Measurements from ENCODE around the gene KAZN.
"Not testable (repeated sequence)": the region's sequence is repeated elsewhere in the genome, so short reads cannot be mapped to it uniquely, and the experiment has no call there.

KAZN gene

GRCh38 chr1:14958249-14959058, 360.0 kb downstream of the KAZN start:
- Histone ChIP-seq H3K27me3 (ENCODE audit: insufficient read depth, low read length) (no peaks in the 10 kb centered on the region), H3K27ac (ENCODE audit: low read length) (no peak overlapping the region), H3K9me3 (ENCODE audit: insufficient read depth, low read depth, low read length) (no peaks in the 10 kb centered on the region; the same call in 1 of the 2 replicates), H3K4me1 (ENCODE audit: insufficient read depth, low read length) (no peaks in the 10 kb centered on the region), H3K9ac (ENCODE audit: low read depth, low read length) (no peak overlapping the region), H3K4me3 (ENCODE audit: low read length) (no peak overlapping the region), H3K36me3 (ENCODE audit: insufficient read depth, low read depth, low read length) (no peaks in the 10 kb centered on the region; the same call in 1 of the 2 replicates)

GRCh38 chr1:14959059-14959694, 360.7 kb downstream of the KAZN start:
- no peak overlapping the region for H3K27ac ChIP-seq (ENCODE audit: low read length)
- H3K36me3 ChIP-seq (ENCODE audit: insufficient read depth, low read depth, low read length): no peaks in the 10 kb centered on the region; the same call in 1 of the 2 replicates
- H3K27me3 ChIP-seq (ENCODE audit: insufficient read depth, low read length): no peaks in the 10 kb centered on the region
- H3K4me3 ChIP-seq (ENCODE audit: low read length): no peak overlapping the region
- no peak overlapping the region for H3K9ac ChIP-seq (ENCODE audit: low read depth, low read length)
- H3K9me3 ChIP-seq (ENCODE audit: insufficient read depth, low read depth, low read length): no peaks in the 10 kb centered on the region
- no peaks in the 10 kb centered on the region for H3K4me1 ChIP-seq (ENCODE audit: insufficient read depth, low read length)

- H3K4me3 ChIP-seq (ENCODE audit: low read length): no peak overlapping the region
- no peaks in the 10 kb centered on the region for H3K27me3 ChIP-seq (ENCODE audit: insufficient read depth, low read length)
- H3K4me1 ChIP-seq (ENCODE audit: insufficient read depth, low read length): no peaks in the 10 kb centered on the region
- H3K36me3 ChIP-seq (ENCODE audit: insufficient read depth, low read depth, low read length): no peaks in the 10 kb centered on the region; the same call in 1 of the 2 replicates
- H3K27ac ChIP-seq (ENCODE audit: low read length): no peak overlapping the region
- no peak overlapping the region for H3K9ac ChIP-seq (ENCODE audit: low read depth, low read length)
- H3K9me3 ChIP-seq (ENCODE audit: insufficient read depth, low read depth, low read length): no peaks in the 10 kb centered on the region
Observed at GRCh38 chr1:14961661-14962267, 363.3 kb downstream of the KAZN start.

GRCh38 chr1:14962407-14962806, 363.9 kb downstream of the KAZN start:
- H3K4me3 ChIP-seq (ENCODE audit: low read length): no peak overlapping the region
- no peak overlapping the region for H3K9ac ChIP-seq (ENCODE audit: low read depth, low read length)
- no peaks in the 10 kb centered on the region for H3K27me3 ChIP-seq (ENCODE audit: insufficient read depth, low read length)
- no peak overlapping the region for H3K27ac ChIP-seq (ENCODE audit: low read length)
- H3K36me3 ChIP-seq (ENCODE audit: insufficient read depth, low read depth, low read length): no peaks in the 10 kb centered on the region; the same call in 1 of the 2 replicates
- H3K4me1 ChIP-seq (ENCODE audit: insufficient read depth, low read length): no peaks in the 10 kb centered on the region
- H3K9me3 ChIP-seq (ENCODE audit: insufficient read depth, low read depth, low read length): no peaks in the 10 kb centered on the region; the same call in 1 of the 2 replicates

GRCh38 chr1:14963791-14964710, 365.6 kb downstream of the KAZN start:
- not testable (repeated sequence) for H3K36me3 ChIP-seq (ENCODE audit: insufficient read depth, low read depth, low read length); H3K4me3 ChIP-seq (ENCODE audit: low read length); H3K9ac ChIP-seq (ENCODE audit: low read depth, low read length); H3K9me3 ChIP-seq (ENCODE audit: insufficient read depth, low read depth, low read length); H3K27me3 ChIP-seq (ENCODE audit: insufficient read depth, low read length); H3K4me1 ChIP-seq (ENCODE audit: insufficient read depth, low read length); H3K27ac ChIP-seq (ENCODE audit: low read length)

GRCh38 chr1:14964711-14965055, 366.2 kb downstream of the KAZN start:
- no peak overlapping the region for H3K27ac ChIP-seq (ENCODE audit: low read length)
- H3K4me3 ChIP-seq (ENCODE audit: low read length): no peak overlapping the region
- no peak overlapping the region for H3K9ac ChIP-seq (ENCODE audit: low read depth, low read length)
- no peaks in the 10 kb centered on the region; the same call in 1 of the 2 replicates for H3K36me3 ChIP-seq (ENCODE audit: insufficient read depth, low read depth, low read length)
- no peaks in the 10 kb centered on the region for H3K27me3 ChIP-seq (ENCODE audit: insufficient read depth, low read length)
- no peaks in the 10 kb centered on the region; the same call in 1 of the 2 replicates for H3K9me3 ChIP-seq (ENCODE audit: insufficient read depth, low read depth, low read length)
- 0 out of 2 replicates have a peak, but pooled peaks cover 3% of the 10 kb centered on the region for H3K4me1 ChIP-seq (ENCODE audit: insufficient read depth, low read length)

- no peak overlapping the region for H3K4me3 ChIP-seq (ENCODE audit: low read length)
- no peak overlapping the region for H3K27ac ChIP-seq (ENCODE audit: low read length)
- H3K9ac ChIP-seq (ENCODE audit: low read depth, low read length): no peak overlapping the region
- H3K9me3 ChIP-seq (ENCODE audit: insufficient read depth, low read depth, low read length): no peaks in the 10 kb centered on the region; the same call in 1 of the 2 replicates
- H3K4me1 ChIP-seq (ENCODE audit: insufficient read depth, low read length): 0 out of 2 replicates have a peak, but pooled peaks cover 3% of the 10 kb centered on the region
- no peaks in the 10 kb centered on the region for H3K36me3 ChIP-seq (ENCODE audit: insufficient read depth, low read depth, low read length)
- H3K27me3 ChIP-seq (ENCODE audit: insufficient read depth, low read length): no peaks in the 10 kb centered on the region
Observed at GRCh38 chr1:14968251-14968851, 369.9 kb downstream of the KAZN start.

GRCh38 chr1:14969006-14969405, 370.5 kb downstream of the KAZN start:
- H3K9ac ChIP-seq (ENCODE audit: low read depth, low read length): no peak overlapping the region
- no peaks in the 10 kb centered on the region for H3K36me3 ChIP-seq (ENCODE audit: insufficient read depth, low read depth, low read length)
- H3K9me3 ChIP-seq (ENCODE audit: insufficient read depth, low read depth, low read length): peaks cover 4% of the 10 kb centered on the region
- H3K27ac ChIP-seq (ENCODE audit: low read length): no peak overlapping the region
- H3K27me3 ChIP-seq (ENCODE audit: insufficient read depth, low read length): no peaks in the 10 kb centered on the region
- H3K4me3 ChIP-seq (ENCODE audit: low read length): no peak overlapping the region
- 0 out of 2 replicates have a peak, but pooled peaks cover 3% of the 10 kb centered on the region for H3K4me1 ChIP-seq (ENCODE audit: insufficient read depth, low read length)

GRCh38 chr1:14970115-14970798, 371.8 kb downstream of the KAZN start:
- H3K9me3 ChIP-seq (ENCODE audit: insufficient read depth, low read depth, low read length): peaks cover 6% of the 10 kb centered on the region
- 0 out of 2 replicates have a peak, but pooled peaks cover 3% of the 10 kb centered on the region for H3K4me1 ChIP-seq (ENCODE audit: insufficient read depth, low read length)
- no peak overlapping the region for H3K4me3 ChIP-seq (ENCODE audit: low read length)
- no peak overlapping the region for H3K27ac ChIP-seq (ENCODE audit: low read length)
- no peak overlapping the region for H3K9ac ChIP-seq (ENCODE audit: low read depth, low read length)
- no peaks in the 10 kb centered on the region for H3K36me3 ChIP-seq (ENCODE audit: insufficient read depth, low read depth, low read length)
- H3K27me3 ChIP-seq (ENCODE audit: insufficient read depth, low read length): no peaks in the 10 kb centered on the region

GRCh38 chr1:14970799-14971141, 372.3 kb downstream of the KAZN start:
- no peak overlapping the region for H3K4me3 ChIP-seq (ENCODE audit: low read length)
- H3K4me1 ChIP-seq (ENCODE audit: insufficient read depth, low read length): 0 out of 2 replicates have a peak, but pooled peaks cover 3% of the 10 kb centered on the region
- H3K27ac ChIP-seq (ENCODE audit: low read length): no peak overlapping the region
- no peaks in the 10 kb centered on the region for H3K27me3 ChIP-seq (ENCODE audit: insufficient read depth, low read length)
- peaks cover 6% of the 10 kb centered on the region for H3K9me3 ChIP-seq (ENCODE audit: insufficient read depth, low read depth, low read length)
- no peaks in the 10 kb centered on the region for H3K36me3 ChIP-seq (ENCODE audit: insufficient read depth, low read depth, low read length)
- no peak overlapping the region for H3K9ac ChIP-seq (ENCODE audit: low read depth, low read length)
